Measurements from ENCODE around the gene FHAD1. TPM values are rescaled to one million over a fixed set of nuclear protein-coding genes. Genes with fewer than 3 reads are reported as not detected.

FHAD1 gene
- total RNA-seq, 4 donors from 2014 or later = not detected

DNA sequence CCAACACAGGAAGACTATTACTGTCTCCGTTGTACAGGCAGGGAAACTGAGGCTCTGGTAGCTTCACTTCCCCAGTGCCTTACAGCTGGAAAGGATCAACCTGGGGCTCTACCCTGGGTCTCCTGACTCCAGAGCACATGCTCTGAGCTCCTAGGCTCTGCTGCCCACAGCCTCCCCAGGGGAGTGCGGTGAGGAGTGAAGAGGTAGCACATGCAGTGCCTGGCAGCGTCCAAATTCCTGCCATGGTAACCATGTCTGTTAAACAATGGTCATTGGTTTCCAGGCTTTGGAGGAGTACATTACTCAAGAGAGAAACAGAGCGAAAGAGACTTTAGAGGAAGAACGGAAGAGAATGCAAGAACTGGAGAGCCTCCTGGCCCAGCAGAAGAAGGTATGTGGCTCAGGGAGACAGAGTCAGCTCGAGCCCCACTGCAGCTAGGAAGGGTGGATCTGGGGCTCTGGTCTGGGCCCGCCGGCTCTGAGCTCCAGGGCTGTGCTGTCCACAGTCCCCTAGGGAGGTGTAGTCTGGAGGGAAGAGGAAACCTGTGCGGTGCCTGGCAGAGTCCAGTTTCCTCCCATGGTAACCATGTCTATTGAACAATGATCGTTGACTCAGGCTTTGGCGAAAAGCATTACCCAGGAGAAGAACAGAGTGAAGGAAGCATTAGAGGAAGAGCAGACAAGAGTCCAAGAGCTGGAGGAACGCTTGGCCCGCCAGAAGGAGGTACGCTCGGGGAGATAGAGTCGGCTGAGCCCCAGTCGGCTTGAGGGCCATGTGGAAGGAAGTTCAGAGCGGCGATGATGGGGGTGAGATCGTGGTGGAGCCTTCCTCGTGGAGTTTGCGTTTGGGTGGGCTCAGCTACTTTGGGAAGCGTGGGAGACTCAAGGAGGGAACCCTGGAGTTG, 98.0 kb downstream of the FHAD1 start:
- no peak for TF ChIP-seq POLR2A (IDR thresholded peaks at IDR 0.05)
- TF ChIP-seq, protein P1, sequence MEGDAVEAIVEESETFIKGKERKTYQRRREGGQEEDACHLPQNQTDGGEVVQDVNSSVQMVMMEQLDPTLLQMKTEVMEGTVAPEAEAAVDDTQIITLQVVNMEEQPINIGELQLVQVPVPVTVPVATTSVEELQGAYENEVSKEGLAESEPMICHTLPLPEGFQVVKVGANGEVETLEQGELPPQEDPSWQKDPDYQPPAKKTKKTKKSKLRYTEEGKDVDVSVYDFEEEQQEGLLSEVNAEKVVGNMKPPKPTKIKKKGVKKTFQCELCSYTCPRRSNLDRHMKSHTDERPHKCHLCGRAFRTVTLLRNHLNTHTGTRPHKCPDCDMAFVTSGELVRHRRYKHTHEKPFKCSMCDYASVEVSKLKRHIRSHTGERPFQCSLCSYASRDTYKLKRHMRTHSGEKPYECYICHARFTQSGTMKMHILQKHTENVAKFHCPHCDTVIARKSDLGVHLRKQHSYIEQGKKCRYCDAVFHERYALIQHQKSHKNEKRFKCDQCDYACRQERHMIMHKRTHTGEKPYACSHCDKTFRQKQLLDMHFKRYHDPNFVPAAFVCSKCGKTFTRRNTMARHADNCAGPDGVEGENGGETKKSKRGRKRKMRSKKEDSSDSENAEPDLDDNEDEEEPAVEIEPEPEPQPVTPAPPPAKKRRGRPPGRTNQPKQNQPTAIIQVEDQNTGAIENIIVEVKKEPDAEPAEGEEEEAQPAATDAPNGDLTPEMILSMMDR (IDR thresholded peaks at IDR 0.05 in 4 of 5, conservative IDR thresholded peaks at IDR 0.05 in 1 of 5) = no peak
- in situ Hi-C loops (cut with MboI; ENCODE audit: low sequenced_read_pairs in 4 of 4) = no loop called here
- DNase-seq (no peak), ATAC-seq (no peak)
- Histone ChIP-seq H3K36me3 (no peaks in the 10 kb centered on the region), H3K4me3 (no peak overlapping the region), H3K4me1 (no peaks in the 10 kb centered on the region), H3K27me3 (peaks cover 0 to 8% (median 3%) of the 10 kb centered on the region in 3 donors), H3K9me3 (no peaks in the 10 kb centered on the region), H3K27ac (no peak overlapping the region)
- intact Hi-C loops (cut with DNase I; ENCODE audit: low total_unique reads) = no loop called here

DNA sequence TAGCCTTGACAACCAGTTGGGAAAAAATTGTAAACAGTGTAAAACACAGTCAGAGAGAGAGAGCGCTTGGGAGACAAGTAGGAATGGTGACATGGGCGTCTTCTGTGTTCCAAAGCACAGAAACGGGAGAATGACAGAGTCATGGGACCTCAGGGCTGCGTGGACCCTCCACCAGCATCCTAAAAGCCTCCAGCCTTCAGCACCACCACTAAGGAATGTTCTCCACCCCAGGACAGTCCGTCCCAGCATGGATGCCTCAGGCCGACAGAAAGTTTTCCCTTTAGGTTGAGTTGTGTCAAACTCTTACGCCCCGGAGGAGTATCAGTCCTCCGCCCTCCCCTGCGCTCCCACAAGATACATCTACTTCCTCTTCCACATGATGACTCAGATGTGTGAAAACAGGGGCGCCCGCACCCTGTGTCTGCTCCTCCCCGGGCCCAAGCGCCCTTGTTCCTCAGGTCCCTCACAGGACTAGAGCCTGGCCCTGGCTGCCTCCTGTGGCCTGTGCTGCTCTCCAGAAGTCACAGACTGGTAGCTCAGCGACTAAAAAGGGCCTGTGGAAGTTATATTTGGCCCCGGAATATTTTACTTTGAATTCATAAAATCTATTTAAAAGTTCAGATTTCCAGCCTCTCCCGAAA, 98.8 kb downstream of the FHAD1 start:
- in situ Hi-C loops (cut with MboI; ENCODE audit: low sequenced_read_pairs in 4 of 4) = no loop called here
- H3K36me3 ChIP-seq = no peaks in the 10 kb centered on the region
- H3K27ac ChIP-seq = no peak overlapping the region
- ATAC-seq (no peak), DNase-seq (peak; percentile 21 to 43)
- no peaks in the 10 kb centered on the region for H3K4me1 ChIP-seq
- peaks cover 0 to 8% (median 3%) of the 10 kb centered on the region in 3 donors for H3K27me3 ChIP-seq
- no peaks in the 10 kb centered on the region for H3K9me3 ChIP-seq
- no peak overlapping the region for H3K4me3 ChIP-seq
- intact Hi-C loops (cut with DNase I; ENCODE audit: low total_unique reads) = no loop called here
- TF ChIP-seq, protein P1 (IDR thresholded peaks at IDR 0.05 in 4 of 5, conservative IDR thresholded peaks at IDR 0.05 in 1 of 5) = no peak
- no peak for TF ChIP-seq POLR2A (IDR thresholded peaks at IDR 0.05)

DNA sequence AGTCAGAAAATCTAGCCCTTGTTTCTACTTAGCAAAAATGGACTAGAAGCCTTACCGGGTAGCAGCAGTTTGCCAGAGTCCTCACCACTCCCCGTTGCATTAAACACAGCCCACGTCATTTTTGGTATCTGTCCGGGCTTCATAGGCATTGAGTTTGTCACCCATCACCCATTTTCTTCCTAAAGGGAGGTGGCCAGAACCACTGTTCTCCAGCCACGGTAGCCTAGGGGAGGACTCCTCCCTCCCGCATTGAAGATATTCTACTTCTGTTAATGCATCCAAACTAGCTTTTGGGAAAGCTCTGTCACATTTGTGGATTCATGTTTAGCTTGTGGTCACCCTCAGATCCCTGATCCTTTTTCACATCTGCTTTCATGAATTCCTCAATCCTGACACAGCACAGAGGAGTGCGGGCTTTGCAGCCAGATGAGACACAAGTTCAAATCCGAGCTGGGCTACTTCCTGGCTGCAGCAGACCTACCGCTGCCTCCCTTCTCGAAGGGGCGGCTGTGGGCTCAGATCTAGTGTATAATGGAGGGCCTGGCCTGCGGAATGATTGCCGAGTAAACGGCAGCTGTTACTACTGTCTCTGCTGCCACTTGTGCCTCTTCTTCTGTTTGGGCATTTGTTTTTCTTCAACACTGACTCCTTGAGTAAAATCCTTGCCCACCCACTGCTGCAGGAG, 99.5 kb downstream of the FHAD1 start:
- no peak overlapping the region for H3K4me3 ChIP-seq
- peaks cover 0 to 8% (median 3%) of the 10 kb centered on the region in 3 donors for H3K27me3 ChIP-seq
- intact Hi-C loops (cut with DNase I; ENCODE audit: low total_unique reads) = no loop called here
- in situ Hi-C loops (cut with MboI; ENCODE audit: low sequenced_read_pairs in 4 of 4) = no loop called here
- H3K9me3 ChIP-seq = no peaks in the 10 kb centered on the region
- H3K4me1 ChIP-seq = no peaks in the 10 kb centered on the region
- no peak overlapping the region for H3K27ac ChIP-seq
- H3K36me3 ChIP-seq = no peaks in the 10 kb centered on the region
- TF ChIP-seq, protein P1 (IDR thresholded peaks at IDR 0.05 in 4 of 5, conservative IDR thresholded peaks at IDR 0.05 in 1 of 5) = no peak
- no peak for TF ChIP-seq POLR2A (IDR thresholded peaks at IDR 0.05)
- DNase-seq (no peak), ATAC-seq (no peak)

GRCh38 chr1:15347182-15347581, 100.2 kb downstream of the FHAD1 start:
- in situ Hi-C loops (cut with MboI; ENCODE audit: low sequenced_read_pairs in 4 of 4) = no loop called here
- TF ChIP-seq, protein P1 (IDR thresholded peaks at IDR 0.05 in 4 of 5, conservative IDR thresholded peaks at IDR 0.05 in 1 of 5) = no peak
- no peak for TF ChIP-seq POLR2A (IDR thresholded peaks at IDR 0.05)
- Histone ChIP-seq H3K36me3 (no peaks in the 10 kb centered on the region), H3K4me3 (no peak overlapping the region), H3K4me1 (no peaks in the 10 kb centered on the region), H3K27ac (no peak overlapping the region), H3K9me3 (no peaks in the 10 kb centered on the region), H3K27me3 (peaks cover 0 to 8% (median 3%) of the 10 kb centered on the region in 3 donors)
- DNase-seq = no peak
- ATAC-seq = no peak
- intact Hi-C loops (cut with DNase I; ENCODE audit: low total_unique reads) = no loop called here
